Measurements from ENCODE around the gene MSRB2. TPM values are rescaled to one million over a fixed set of nuclear protein-coding genes. Genes with fewer than 3 reads are reported as not detected.
A peak's percentile ranks its signal among the peaks of the same experiment; 100 is the strongest.
"Not testable (repeated sequence)": the region's sequence is repeated elsewhere in the genome, so short reads cannot be mapped to it uniquely, and the experiment has no call there.

MSRB2 gene
- total RNA-seq, 3 donors from 2014 or later = 35.1 to 49.8 (median 48.4) TPM

GRCh38 chr10:23060918-23061317 is 34.5 kb upstream of the MSRB2 start:
- H3K9me3 ChIP-seq = no peaks in the 10 kb centered on the region
- intact Hi-C loops (cut with DNase I, micrococcal nuclease) = no loop called here
- H3K4me3 ChIP-seq = no peak overlapping the region
- no peak for TF ChIP-seq CTCF (IDR thresholded peaks at IDR 0.05)
- peaks cover 9% of the 10 kb centered on the region for H3K4me1 ChIP-seq (ENCODE audit: low read depth)
- DNase-seq (no peak), ATAC-seq (no peak)
- H3K36me3 ChIP-seq (ENCODE audit: low read depth) = no peaks in the 10 kb centered on the region

GRCh38 chr10:23063045-23063972 is 32.1 kb upstream of the MSRB2 start:
- Histone ChIP-seq H3K9me3 (no peaks in the 10 kb centered on the region), H3K4me3 (no peak overlapping the region), H3K4me1 (ENCODE audit: low read depth) (peaks cover 11% of the 10 kb centered on the region), H3K36me3 (ENCODE audit: low read depth) (no peaks in the 10 kb centered on the region)
- no peak for TF ChIP-seq CTCF (IDR thresholded peaks at IDR 0.05)
- intact Hi-C loops (cut with DNase I, micrococcal nuclease) = no loop called here
- DNase-seq (no peak), ATAC-seq (no peak)

- TF ChIP-seq CTCF (IDR thresholded peaks at IDR 0.05) = no peak
- no peak for ATAC-seq
- DNase-seq = no peak
- no peak overlapping the region for H3K4me3 ChIP-seq
- H3K4me1 ChIP-seq (ENCODE audit: low read depth) = peaks cover 11% of the 10 kb centered on the region
- intact Hi-C loops (cut with DNase I, micrococcal nuclease) = no loop called here
- no peaks in the 10 kb centered on the region for H3K36me3 ChIP-seq (ENCODE audit: low read depth)
- no peaks in the 10 kb centered on the region for H3K9me3 ChIP-seq
These were observed 31.2 kb upstream of the MSRB2 start for GRCh38 chr10:23063973-23064812.

- ATAC-seq; intact Hi-C loops (cut with DNase I, micrococcal nuclease); H3K9me3 ChIP-seq; H3K36me3 ChIP-seq (ENCODE audit: low read depth); DNase-seq; H3K4me3 ChIP-seq: not testable (repeated sequence)
- H3K4me1 ChIP-seq (ENCODE audit: low read depth) = peaks cover 11% of the 10 kb centered on the region
These were observed 30.6 kb upstream of the MSRB2 start for GRCh38 chr10:23064813-23065114.

GRCh38 chr10:23065181-23065948 is 30.0 kb upstream of the MSRB2 start:
- H3K36me3 ChIP-seq (ENCODE audit: low read depth) = no peaks in the 10 kb centered on the region
- no peaks in the 10 kb centered on the region for H3K9me3 ChIP-seq
- TF ChIP-seq CTCF (IDR thresholded peaks at IDR 0.05) = no peak
- H3K4me3 ChIP-seq = no peak overlapping the region
- DNase-seq (peak; percentile 66 to 84 (median 73)), ATAC-seq (peak; percentile 92)
- intact Hi-C loops (cut with DNase I, micrococcal nuclease) = no loop called here
- peaks cover 11% of the 10 kb centered on the region for H3K4me1 ChIP-seq (ENCODE audit: low read depth)
